GM18526 (cell line): ENCODE measurements around the gene RAB31.

ENCODE experiments used
- POLR2A ChIP-seq: IDR thresholded peaks from 3 replicates; pipeline ENCODE4 v1.6.1; 2011; ENCODE audit not compliant: insufficient read length; ENCODE audit errors: extremely low read depth

RAB31 gene

GRCh38 chr18:9894454-9895068 lies 186.5 kb downstream of the RAB31 start:
- TF ChIP-seq POLR2A, result no peak

GRCh38 chr18:9897129-9897528 lies 189.0 kb downstream of the RAB31 start:
- TF ChIP-seq POLR2A, result no peak

- TF ChIP-seq POLR2A, result no peak
These were observed 190.9 kb downstream of the RAB31 start for GRCh38 chr18:9898792-9899549.

GRCh38 chr18:9900699-9901098 lies 192.6 kb downstream of the RAB31 start:
- no peak for TF ChIP-seq POLR2A

- no peak for TF ChIP-seq POLR2A
These were observed 193.3 kb downstream of the RAB31 start for GRCh38 chr18:9901377-9901776.

- TF ChIP-seq POLR2A, result no peak
These were observed 194.7 kb downstream of the RAB31 start for GRCh38 chr18:9902832-9903231.

GRCh38 chr18:9905401-9905922 lies 197.4 kb downstream of the RAB31 start:
- no peak for TF ChIP-seq POLR2A

- TF ChIP-seq POLR2A, result no peak
These were observed 198.4 kb downstream of the RAB31 start for GRCh38 chr18:9906481-9906880.

- no peak for TF ChIP-seq POLR2A
These were observed 199.8 kb downstream of the RAB31 start for GRCh38 chr18:9907867-9908266.

GRCh38 chr18:9910071-9910470 lies 202.0 kb downstream of the RAB31 start:
- TF ChIP-seq POLR2A, result no peak

GRCh38 chr18:9910661-9911060 lies 202.6 kb downstream of the RAB31 start:
- TF ChIP-seq POLR2A, result no peak

GRCh38 chr18:9911226-9911625 lies 203.1 kb downstream of the RAB31 start:
- TF ChIP-seq POLR2A, result no peak
